SH-SY5Y (cell line): Measurements from ENCODE around the gene NXF2B.
"Not testable (repeated sequence)": the region's sequence is repeated elsewhere in the genome, so short reads cannot be mapped to it uniquely, and the experiment has no call there.

Experiments
- GATA2 ChIP-seq: IDR thresholded peaks from 2 replicates; pipeline ENCODE4 v1.6.1; 2011; ENCODE audit warnings: mild to moderate bottlenecking, low read depth, low read length
- GATA3 ChIP-seq: IDR thresholded peaks from 2 replicates; pipeline ENCODE4 v1.6.1; 2011; ENCODE audit warnings: low read depth, mild to moderate bottlenecking, low read length, moderate library complexity

NXF2B gene, protein sequence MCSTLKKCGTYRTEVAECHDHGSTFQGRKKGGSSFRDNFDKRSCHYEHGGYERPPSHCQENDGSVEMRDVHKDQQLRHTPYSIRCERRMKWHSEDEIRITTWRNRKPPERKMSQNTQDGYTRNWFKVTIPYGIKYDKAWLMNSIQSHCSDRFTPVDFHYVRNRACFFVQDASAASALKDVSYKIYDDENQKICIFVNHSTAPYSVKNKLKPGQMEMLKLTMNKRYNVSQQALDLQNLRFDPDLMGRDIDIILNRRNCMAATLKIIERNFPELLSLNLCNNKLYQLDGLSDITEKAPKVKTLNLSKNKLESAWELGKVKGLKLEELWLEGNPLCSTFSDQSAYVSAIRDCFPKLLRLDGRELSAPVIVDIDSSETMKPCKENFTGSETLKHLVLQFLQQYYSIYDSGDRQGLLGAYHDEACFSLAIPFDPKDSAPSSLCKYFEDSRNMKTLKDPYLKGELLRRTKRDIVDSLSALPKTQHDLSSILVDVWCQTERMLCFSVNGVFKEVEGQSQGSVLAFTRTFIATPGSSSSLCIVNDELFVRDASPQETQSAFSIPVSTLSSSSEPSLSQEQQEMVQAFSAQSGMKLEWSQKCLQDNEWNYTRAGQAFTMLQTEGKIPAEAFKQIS

DNA sequence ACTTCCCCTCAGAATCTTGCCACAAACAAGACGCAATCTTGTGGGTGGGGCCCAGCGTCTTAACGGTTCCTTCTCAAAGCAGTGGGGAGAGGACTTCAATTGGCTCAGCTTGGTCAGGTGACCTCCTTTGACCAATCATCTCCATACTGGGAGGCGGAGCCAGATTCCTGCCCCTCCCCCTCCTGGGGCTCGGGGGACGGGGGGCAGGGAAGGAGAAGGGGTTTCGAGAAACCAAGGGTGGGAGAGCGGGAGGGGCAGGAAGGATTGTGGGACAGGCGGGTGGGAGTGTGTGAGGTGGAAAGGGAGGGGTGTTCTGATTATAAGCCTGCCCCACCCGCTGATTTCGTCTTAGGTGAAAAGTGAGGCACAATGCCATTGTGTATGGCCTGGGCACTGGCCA is at the start of gene NXF2B:
TSS of gene NXF2B (minus strand) at position 101 of the 400 bp plus-strand sequence. CDS start 59,972 bp downstream, outside the sequence.
- TF ChIP-seq GATA3, GATA2: not testable (repeated sequence)

DNA sequence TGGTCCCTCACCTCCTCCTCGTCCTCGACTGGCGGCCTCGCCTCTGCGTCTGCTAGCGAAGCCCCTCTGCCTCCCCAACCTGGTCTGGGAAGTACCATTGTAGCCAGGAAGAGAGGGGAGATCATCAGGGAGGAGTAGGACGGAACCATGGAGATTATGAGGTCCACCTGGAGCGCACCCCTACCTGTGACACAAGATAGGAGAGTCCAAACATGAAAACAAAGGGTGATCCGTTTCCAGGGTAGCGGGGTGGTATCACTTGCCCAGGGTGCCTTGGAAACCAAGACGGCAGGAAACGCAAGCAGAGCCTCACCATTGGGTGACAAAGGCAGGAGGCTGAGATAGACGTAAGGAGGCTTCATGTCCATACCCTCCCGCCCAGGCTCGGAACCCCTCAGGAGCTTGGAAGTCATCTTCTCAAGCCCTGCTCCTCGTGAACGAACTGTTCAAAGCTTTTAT is 32.0 kb upstream of the NXF2B start, which contains the start of gene TCP11X2:
TSS of gene TCP11X2 (minus strand) at position 51 of the 459 bp plus-strand sequence.
- TF ChIP-seq GATA2, GATA3: not testable (repeated sequence)

GRCh38 chrX:102345916-102346315 is 93.9 kb downstream of the NXF2B start:
- TF ChIP-seq GATA3 = no peak
- no peak for TF ChIP-seq GATA2

DNA sequence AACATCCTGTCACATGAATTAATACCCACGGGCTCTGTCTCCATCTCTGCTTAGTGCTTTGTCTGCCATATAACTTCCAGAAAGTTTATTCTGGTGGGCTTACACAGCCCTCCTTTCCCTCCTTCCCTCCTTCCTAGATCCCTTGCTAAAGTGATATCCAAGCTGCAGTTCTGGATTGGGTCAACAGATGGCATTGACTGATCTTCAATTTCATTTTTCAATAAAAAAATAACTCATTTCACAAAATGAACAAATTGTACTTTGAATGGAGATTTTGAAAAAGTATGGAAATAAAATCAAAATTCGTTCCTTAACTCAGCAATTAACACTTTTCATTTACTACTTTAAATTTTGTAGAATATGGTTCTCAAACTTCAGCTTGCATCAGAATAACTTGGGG is 97.9 kb downstream of the NXF2B start:
- TF ChIP-seq GATA3 (no peak), GATA2 (no peak)

DNA sequence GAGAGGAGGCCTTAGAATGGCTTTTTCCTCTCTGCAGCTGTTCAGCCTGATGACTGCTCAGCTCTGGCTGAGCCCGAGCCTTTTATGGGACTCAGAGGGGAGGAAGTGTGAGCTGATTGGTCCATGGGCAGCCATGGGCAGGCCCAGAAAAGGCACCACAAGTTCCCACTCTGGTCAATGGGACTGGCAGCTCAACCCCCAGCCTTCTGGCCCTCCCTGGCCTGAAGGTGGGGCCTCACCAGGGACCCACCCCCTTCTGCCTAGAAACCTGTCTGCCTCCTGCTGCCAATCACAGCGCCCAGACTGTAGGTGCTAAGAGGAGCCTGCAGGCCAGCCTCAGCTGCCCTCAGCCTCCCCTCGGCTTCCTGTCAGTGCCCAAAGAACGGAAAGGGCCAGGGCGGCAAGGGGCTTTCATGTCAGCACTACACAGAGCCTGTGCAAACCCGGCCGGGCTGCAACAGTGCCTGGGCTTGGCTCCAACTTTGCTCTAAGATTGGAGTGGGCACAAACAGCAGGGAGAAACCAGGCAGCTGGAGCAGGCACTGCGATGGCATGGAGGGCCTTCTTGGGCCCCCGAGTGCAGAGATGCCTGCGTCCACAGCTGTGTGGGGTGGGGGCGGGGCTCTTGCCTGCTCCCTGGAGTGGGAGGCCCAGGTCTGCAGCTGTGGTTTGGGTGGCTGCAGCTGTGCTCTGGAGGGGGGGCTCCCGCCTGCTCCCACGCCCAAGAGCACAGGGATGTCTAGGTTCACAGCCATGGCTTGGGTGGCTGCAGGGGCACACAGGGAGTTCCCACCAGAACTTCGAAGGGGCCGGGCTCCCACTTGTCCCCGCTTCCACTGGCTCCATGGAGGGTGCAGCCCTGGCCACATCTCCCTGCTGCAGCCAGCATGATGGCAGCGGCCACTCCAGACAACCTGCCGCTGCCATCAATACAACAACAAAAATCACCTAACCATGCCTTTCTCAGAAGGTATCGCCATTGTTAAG is 100.2 kb downstream of the NXF2B start:
- TF ChIP-seq GATA2 (no peak), GATA3 (no peak)

- TF ChIP-seq GATA3 = no peak
- no peak for TF ChIP-seq GATA2
Observed at GRCh38 chrX:102338162-102338561, 101.6 kb downstream of the NXF2B start.
